Measurements from ENCODE around the gene CD6. TPM values are rescaled to one million over a fixed set of nuclear protein-coding genes. Genes with fewer than 3 reads are reported as not detected.

Gene CD6
- total RNA-seq, 1 donor from 2014 or later = 0.39 TPM

GRCh38 chr11:60927061-60927592 is 44.4 kb upstream of the CD6 start:
- H2AFZ ChIP-seq (ENCODE audit: low read depth, low read length) = no peak overlapping the region
- peaks cover 4% of the 10 kb centered on the region for H3K79me2 ChIP-seq (ENCODE audit: insufficient read depth, low read length)
- Mint-ChIP-seq H3K27ac (ENCODE audit: unreplicated experiment) (no peak overlapping the region), H3K4me3 (ENCODE audit: unreplicated experiment) (no peak overlapping the region), H3K36me3 (ENCODE audit: low read depth, unreplicated experiment) (peaks cover 25% of the 10 kb centered on the region), H3K9me3 (ENCODE audit: unreplicated experiment) (no peaks in the 10 kb centered on the region), H3K4me1 (ENCODE audit: low read depth, unreplicated experiment) (peaks cover 8% of the 10 kb centered on the region), H3K27me3 (ENCODE audit: low read depth, unreplicated experiment) (no peaks in the 10 kb centered on the region)
- peaks cover 3% of the 10 kb centered on the region for H3K36me3 ChIP-seq (ENCODE audit: insufficient read depth, low read length)
- no peak overlapping the region for H3K4me2 ChIP-seq (ENCODE audit: low read length)
- no peak overlapping the region for H3K27ac ChIP-seq (ENCODE audit: low read depth, low read length)
- no peak overlapping the region for H3K9ac ChIP-seq (ENCODE audit: low read length)
- H3K27me3 ChIP-seq (ENCODE audit: insufficient read depth, low read length) = no peaks in the 10 kb centered on the region
- H3K4me1 ChIP-seq (ENCODE audit: insufficient read depth, low read length) = peaks cover 19% of the 10 kb centered on the region
- H3K9me3 ChIP-seq (ENCODE audit: insufficient read depth, low read depth, low read length) = no peaks in the 10 kb centered on the region
- no peak for TF ChIP-seq CTCF (IDR thresholded peaks at IDR 0.05; ENCODE audit: insufficient read depth, low read depth, low read length)
- TF ChIP-seq EZH2 (IDR thresholded peaks at IDR 0.05; ENCODE audit: insufficient read depth, low read length) = no peak
- no peak overlapping the region for H3K4me3 ChIP-seq (ENCODE audit: insufficient read depth, low read depth, low read length)
- DNase-seq (ENCODE audit: low read depth) (no peak), FAIRE-seq (no peak)
- H4K20me1 ChIP-seq (ENCODE audit: insufficient read depth, low read length) = peaks cover 24% of the 10 kb centered on the region

- Histone ChIP-seq H3K9ac (ENCODE audit: low read length) (no peak overlapping the region), H2AFZ (ENCODE audit: low read depth, low read length) (no peak overlapping the region), H3K79me2 (ENCODE audit: insufficient read depth, low read length) (peaks cover 4% of the 10 kb centered on the region), H3K36me3 (ENCODE audit: insufficient read depth, low read length) (peaks cover 3% of the 10 kb centered on the region), H3K27me3 (ENCODE audit: insufficient read depth, low read length) (no peaks in the 10 kb centered on the region), H3K9me3 (ENCODE audit: insufficient read depth, low read depth, low read length) (no peaks in the 10 kb centered on the region), H4K20me1 (ENCODE audit: insufficient read depth, low read length) (peaks cover 24% of the 10 kb centered on the region), H3K4me1 (ENCODE audit: insufficient read depth, low read length) (peaks cover 19% of the 10 kb centered on the region), H3K27ac (ENCODE audit: low read depth, low read length) (no peak overlapping the region), H3K4me3 (ENCODE audit: insufficient read depth, low read depth, low read length) (no peak overlapping the region), H3K4me2 (ENCODE audit: low read length) (no peak overlapping the region)
- FAIRE-seq (no peak), DNase-seq (ENCODE audit: low read depth) (no peak)
- Mint-ChIP-seq H3K27ac (ENCODE audit: unreplicated experiment) (no peak overlapping the region), H3K9me3 (ENCODE audit: unreplicated experiment) (no peaks in the 10 kb centered on the region), H3K4me3 (ENCODE audit: unreplicated experiment) (no peak overlapping the region), H3K4me1 (ENCODE audit: low read depth, unreplicated experiment) (peaks cover 8% of the 10 kb centered on the region), H3K36me3 (ENCODE audit: low read depth, unreplicated experiment) (peaks cover 21% of the 10 kb centered on the region), H3K27me3 (ENCODE audit: low read depth, unreplicated experiment) (no peaks in the 10 kb centered on the region)
- TF ChIP-seq EZH2 (IDR thresholded peaks at IDR 0.05; ENCODE audit: insufficient read depth, low read length) (no peak), CTCF (IDR thresholded peaks at IDR 0.05; ENCODE audit: insufficient read depth, low read depth, low read length) (no peak)
Observed at GRCh38 chr11:60927600-60927999, 43.9 kb upstream of the CD6 start.

DNA sequence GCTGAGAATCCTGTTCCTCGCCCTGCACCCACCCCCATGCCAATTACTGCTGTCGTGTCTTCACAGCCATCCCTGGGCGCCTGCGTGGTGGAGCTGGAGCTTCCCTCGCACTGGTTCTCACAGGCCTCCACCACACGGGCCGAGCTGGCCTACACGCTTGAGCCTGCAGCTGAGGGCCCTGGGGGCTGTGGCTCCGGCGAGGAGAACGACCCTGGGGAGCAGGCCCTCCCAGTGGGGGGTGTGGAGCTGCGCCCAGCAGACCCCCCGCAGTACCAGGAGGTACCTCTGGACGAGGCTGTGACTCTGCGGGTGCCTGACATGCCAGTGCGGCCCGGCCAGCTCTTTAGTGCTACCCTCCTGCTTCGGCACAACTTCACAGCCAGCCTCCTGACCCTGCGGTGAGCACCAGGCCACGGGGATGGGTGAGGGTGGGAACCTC is 42.9 kb upstream of the CD6 start:
- no peaks in the 10 kb centered on the region for H3K27me3 ChIP-seq (ENCODE audit: insufficient read depth, low read length)
- no peaks in the 10 kb centered on the region for H3K9me3 ChIP-seq (ENCODE audit: insufficient read depth, low read depth, low read length)
- H3K4me3 Mint-ChIP-seq (ENCODE audit: unreplicated experiment) = no peak overlapping the region
- peaks cover 19% of the 10 kb centered on the region for H3K4me1 ChIP-seq (ENCODE audit: insufficient read depth, low read length)
- peaks cover 8% of the 10 kb centered on the region for H3K4me1 Mint-ChIP-seq (ENCODE audit: low read depth, unreplicated experiment)
- no peaks in the 10 kb centered on the region for H3K9me3 Mint-ChIP-seq (ENCODE audit: unreplicated experiment)
- H3K36me3 Mint-ChIP-seq (ENCODE audit: low read depth, unreplicated experiment) = peaks cover 21% of the 10 kb centered on the region
- H3K4me3 ChIP-seq (ENCODE audit: insufficient read depth, low read depth, low read length) = no peak overlapping the region
- H3K27ac Mint-ChIP-seq (ENCODE audit: unreplicated experiment) = no peak overlapping the region
- H3K27ac ChIP-seq (ENCODE audit: low read depth, low read length) = no peak overlapping the region
- H3K27me3 Mint-ChIP-seq (ENCODE audit: low read depth, unreplicated experiment) = no peaks in the 10 kb centered on the region
- TF ChIP-seq CTCF (IDR thresholded peaks at IDR 0.05; ENCODE audit: insufficient read depth, low read depth, low read length) = no peak
- TF ChIP-seq EZH2 (IDR thresholded peaks at IDR 0.05; ENCODE audit: insufficient read depth, low read length) = no peak
- no peak overlapping the region for H3K9ac ChIP-seq (ENCODE audit: low read length)
- H3K79me2 ChIP-seq (ENCODE audit: insufficient read depth, low read length) = peaks cover 4% of the 10 kb centered on the region
- no peak for FAIRE-seq
- peaks cover 3% of the 10 kb centered on the region for H3K36me3 ChIP-seq (ENCODE audit: insufficient read depth, low read length)
- DNase-seq (ENCODE audit: low read depth) = no peak
- no peak overlapping the region for H3K4me2 ChIP-seq (ENCODE audit: low read length)
- H2AFZ ChIP-seq (ENCODE audit: low read depth, low read length) = no peak overlapping the region
- H4K20me1 ChIP-seq (ENCODE audit: insufficient read depth, low read length) = peaks cover 24% of the 10 kb centered on the region
